ENCODE measurements around the gene HMOX1. TPM values are rescaled to one million over a fixed set of nuclear protein-coding genes. Genes with fewer than 3 reads are reported as not detected.

Gene HMOX1
- total and polyA plus RNA-seq, 8 donors, result 2.2 to 106 (median 11.4) TPM; not detected in 1

GRCh38 chr22:35413624-35414023, 32.7 kb downstream of the HMOX1 start:
- Histone ChIP-seq H3K9me3 (no peaks in the 10 kb centered on the region), H3K27ac (no peak overlapping the region), H3K36me3 (peaks cover 77 to 100% (median 100%) of the 10 kb centered on the region in 4 donors), H3K4me3 (no peak overlapping the region), H3K27me3 (no peaks in the 10 kb centered on the region), H3K4me1 (no peaks in the 10 kb centered on the region)
- no peak for DNase-seq
- 94 to 100% (median 97%) methylated on average over 4 of the region's 4 CpGs for WGBS, 5 donors
- intact Hi-C loops (cut with DNase I; ENCODE audit: low total_unique reads), result no loop called here
- no peak for TF ChIP-seq EP300 (IDR thresholded peaks at IDR 0.05)
- no peak for TF ChIP-seq POLR2AphosphoS5 (IDR thresholded peaks at IDR 0.05)
- no peak for TF ChIP-seq POLR2A (IDR thresholded peaks at IDR 0.05)
- no peak for TF ChIP-seq CTCF (IDR thresholded peaks at IDR 0.05)

- Histone ChIP-seq H3K27ac (no peak overlapping the region), H3K9me3 (no peaks in the 10 kb centered on the region), H3K36me3 (peaks cover 71 to 100% (median 100%) of the 10 kb centered on the region in 4 donors), H3K4me3 (no peak overlapping the region), H3K27me3 (no peaks in the 10 kb centered on the region), H3K4me1 (no peaks in the 10 kb centered on the region)
- intact Hi-C loops (cut with DNase I; ENCODE audit: low total_unique reads), result no loop called here
- WGBS, 5 donors, result 92 to 97% (median 95%) methylated on average over 5 to 9 of the region's 9 CpGs
- DNase-seq, result no peak
- no peak for TF ChIP-seq POLR2AphosphoS5 (IDR thresholded peaks at IDR 0.05)
Measured at GRCh38 chr22:35417606-35418005, 36.7 kb downstream of the HMOX1 start.

- H3K27ac ChIP-seq, result no peak overlapping the region
- H3K27me3 ChIP-seq, result no peaks in the 10 kb centered on the region
- H3K36me3 ChIP-seq, result peaks cover 71 to 100% (median 100%) of the 10 kb centered on the region in 4 donors
- H3K9me3 ChIP-seq, result no peaks in the 10 kb centered on the region
- H3K4me3 ChIP-seq, result no peak overlapping the region
- H3K4me1 ChIP-seq, result no peaks in the 10 kb centered on the region
- TF ChIP-seq CTCF (IDR thresholded peaks at IDR 0.05), result no peak
- TF ChIP-seq EP300 (IDR thresholded peaks at IDR 0.05), result no peak
- TF ChIP-seq POLR2AphosphoS5 (IDR thresholded peaks at IDR 0.05), result no peak
- TF ChIP-seq POLR2A (IDR thresholded peaks at IDR 0.05), result no peak
- intact Hi-C loops (cut with DNase I; ENCODE audit: low total_unique reads), result no loop called here
- DNase-seq, result no peak
- WGBS, 5 donors, result 77 to 88% (median 81%) methylated on average over 8 of the region's 8 CpGs
Measured at GRCh38 chr22:35418088-35418487, 37.2 kb downstream of the HMOX1 start.

GRCh38 chr22:35418731-35419130, 37.8 kb downstream of the HMOX1 start:
- peaks cover 68 to 100% (median 100%) of the 10 kb centered on the region in 4 donors for H3K36me3 ChIP-seq
- TF ChIP-seq EP300 (IDR thresholded peaks at IDR 0.05), result no peak
- TF ChIP-seq POLR2AphosphoS5 (IDR thresholded peaks at IDR 0.05), result no peak
- TF ChIP-seq CTCF (IDR thresholded peaks at IDR 0.05), result no peak
- intact Hi-C loops (cut with DNase I; ENCODE audit: low total_unique reads), result no loop called here
- H3K4me3 ChIP-seq, result no peak overlapping the region
- no peaks in the 10 kb centered on the region for H3K9me3 ChIP-seq
- 87 to 100% (median 92%) methylated on average over 3 of the region's 3 CpGs for WGBS, 5 donors
- no peaks in the 10 kb centered on the region for H3K27me3 ChIP-seq
- no peaks in the 10 kb centered on the region for H3K4me1 ChIP-seq
- no peak for DNase-seq
- H3K27ac ChIP-seq, result no peak overlapping the region

GRCh38 chr22:35419756-35420155, 38.9 kb downstream of the HMOX1 start:
- Histone ChIP-seq H3K36me3 (peaks cover 68 to 100% (median 100%) of the 10 kb centered on the region in 4 donors), H3K4me1 (no peaks in the 10 kb centered on the region), H3K27me3 (no peaks in the 10 kb centered on the region), H3K4me3 (no peak overlapping the region), H3K9me3 (no peaks in the 10 kb centered on the region), H3K27ac (no peak overlapping the region)
- DNase-seq, result no peak
- TF ChIP-seq CTCF (IDR thresholded peaks at IDR 0.05) (no peak), POLR2AphosphoS5 (IDR thresholded peaks at IDR 0.05) (no peak), POLR2A (IDR thresholded peaks at IDR 0.05) (no peak), EP300 (IDR thresholded peaks at IDR 0.05) (no peak)
- intact Hi-C loops (cut with DNase I; ENCODE audit: low total_unique reads), result no loop called here
- 94 to 100% (median 95%) methylated on average over 9 to 10 of the region's 10 CpGs for WGBS, 5 donors
